IPS-20b (cell line): ENCODE results near the gene ADGRL3.

Experiments
- H3K27ac ChIP-seq: one replicate; pipeline ENCODE4 v1.5.1; 2013; ENCODE audit warnings: low read length
- H3K27me3 ChIP-seq: 2 replicates; pipeline ENCODE4 v1.6.1; 2013; ENCODE audit warnings: mild to moderate bottlenecking, low read length, inconsistent platforms; ENCODE audit not compliant: insufficient read depth
- H3K36me3 ChIP-seq: 2 replicates; pipeline ENCODE4 v1.6.1; 2013; ENCODE audit warnings: low read depth, mild to moderate bottlenecking, inconsistent platforms, low read length, moderate library complexity; ENCODE audit not compliant: insufficient read depth
- H3K4me1 ChIP-seq: 2 replicates; pipeline ENCODE4 v1.6.1; 2013; ENCODE audit warnings: mild to moderate bottlenecking, control low read depth, inconsistent platforms, low read length, moderate library complexity; ENCODE audit not compliant: insufficient read depth
- H3K4me3 ChIP-seq: 2 replicates; pipeline ENCODE4 v1.5.1; 2013; ENCODE audit warnings: mild to moderate bottlenecking, low read length, inconsistent platforms
- H3K9ac ChIP-seq: 2 replicates; pipeline ENCODE4 v1.6.1; 2013; ENCODE audit warnings: low read depth, mild to moderate bottlenecking, inconsistent platforms, low read length, moderate library complexity
- H3K9me3 ChIP-seq: 2 replicates; pipeline ENCODE4 v1.6.1; 2013; ENCODE audit warnings: mild to moderate bottlenecking, low read depth, low read length, inconsistent platforms; ENCODE audit not compliant: insufficient read depth

The ADGRL3 gene

DNA sequence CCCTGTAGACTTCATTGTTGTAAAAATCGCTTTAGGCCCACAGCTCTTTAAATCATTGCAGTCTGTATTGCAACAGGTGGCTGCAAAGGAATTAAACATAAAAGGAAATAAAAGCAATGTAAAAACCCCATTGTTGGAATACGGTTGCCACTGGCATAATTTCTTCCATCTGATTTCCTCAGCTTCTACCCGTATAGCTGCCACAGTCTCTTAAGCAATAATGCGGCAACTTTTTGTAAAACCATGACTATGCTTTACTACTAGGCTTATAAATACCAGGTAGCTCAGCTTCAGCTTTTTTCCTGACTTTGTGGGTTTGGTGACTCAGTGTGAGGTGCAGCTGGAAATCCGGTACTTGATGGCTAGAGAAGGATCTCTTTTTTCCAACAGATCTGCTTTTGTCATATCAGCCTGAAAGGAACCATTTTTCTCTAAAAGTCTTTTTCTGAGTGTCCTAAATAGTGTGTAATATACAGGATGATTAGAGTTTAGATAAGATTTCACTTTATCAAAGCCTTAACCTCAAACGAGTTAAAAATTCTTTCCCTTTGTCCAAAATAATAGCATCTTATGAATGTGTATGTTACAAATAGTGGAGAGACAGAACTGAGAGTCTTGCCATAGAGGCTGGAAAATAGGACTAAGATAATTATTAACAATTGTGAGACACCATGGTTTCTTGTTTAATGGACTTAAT lies 268.0 kb downstream of the ADGRL3 start:
- Histone ChIP-seq H3K36me3 (no peaks in the 10 kb centered on the region), H3K27me3 (no peaks in the 10 kb centered on the region), H3K9me3 (no peaks in the 10 kb centered on the region), H3K9ac (no peak overlapping the region), H3K4me1 (no peaks in the 10 kb centered on the region), H3K27ac (no peak overlapping the region), H3K4me3 (no peak overlapping the region)

DNA sequence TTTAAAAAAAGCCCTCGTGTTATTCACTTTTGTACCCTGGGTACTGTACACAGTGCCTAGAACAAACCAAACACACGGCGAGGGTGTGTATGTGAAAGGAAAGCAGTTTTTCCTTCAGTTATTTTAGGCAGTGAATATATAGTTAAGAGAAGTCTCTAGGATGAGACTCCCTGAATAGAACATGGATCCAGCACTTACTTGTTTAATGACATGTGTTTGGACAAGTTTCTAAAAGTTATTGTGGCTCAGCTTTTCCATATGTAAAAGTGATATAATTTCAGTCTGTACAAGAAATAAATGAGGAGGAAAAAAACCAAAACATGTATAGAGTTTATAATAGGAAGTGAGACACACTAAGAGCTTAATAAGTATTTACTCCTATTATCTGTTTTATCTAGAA lies 273.2 kb downstream of the ADGRL3 start:
- no peaks in the 10 kb centered on the region for H3K4me1 ChIP-seq
- H3K9ac ChIP-seq, result no peak overlapping the region
- no peaks in the 10 kb centered on the region for H3K27me3 ChIP-seq
- no peaks in the 10 kb centered on the region for H3K9me3 ChIP-seq
- H3K36me3 ChIP-seq, result no peaks in the 10 kb centered on the region
- H3K4me3 ChIP-seq, result no peak overlapping the region
- H3K27ac ChIP-seq, result no peak overlapping the region

DNA sequence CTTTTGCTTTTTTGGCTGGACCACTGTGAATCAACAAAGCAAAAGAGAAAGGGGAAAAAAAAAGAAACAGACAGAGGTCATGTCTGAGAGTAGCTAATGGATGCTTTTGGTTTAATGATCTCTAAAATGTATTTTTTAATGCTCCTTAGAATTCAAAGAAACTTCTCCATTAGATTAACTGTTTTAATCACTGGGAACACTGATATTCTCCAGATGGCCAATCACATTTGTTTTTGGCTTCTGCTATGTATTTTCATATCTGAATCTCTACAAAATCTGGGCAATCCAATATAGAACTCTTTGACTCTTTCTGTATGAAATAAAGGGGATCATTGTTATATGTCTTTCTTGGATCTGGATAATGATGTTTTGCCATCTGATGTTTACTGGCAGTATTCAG lies 278.2 kb downstream of the ADGRL3 start:
- no peak overlapping the region for H3K9ac ChIP-seq
- no peaks in the 10 kb centered on the region for H3K27me3 ChIP-seq
- H3K4me1 ChIP-seq, result no peaks in the 10 kb centered on the region
- H3K27ac ChIP-seq, result no peak overlapping the region
- no peak overlapping the region for H3K4me3 ChIP-seq
- H3K36me3 ChIP-seq, result no peaks in the 10 kb centered on the region
- H3K9me3 ChIP-seq, result no peaks in the 10 kb centered on the region

DNA sequence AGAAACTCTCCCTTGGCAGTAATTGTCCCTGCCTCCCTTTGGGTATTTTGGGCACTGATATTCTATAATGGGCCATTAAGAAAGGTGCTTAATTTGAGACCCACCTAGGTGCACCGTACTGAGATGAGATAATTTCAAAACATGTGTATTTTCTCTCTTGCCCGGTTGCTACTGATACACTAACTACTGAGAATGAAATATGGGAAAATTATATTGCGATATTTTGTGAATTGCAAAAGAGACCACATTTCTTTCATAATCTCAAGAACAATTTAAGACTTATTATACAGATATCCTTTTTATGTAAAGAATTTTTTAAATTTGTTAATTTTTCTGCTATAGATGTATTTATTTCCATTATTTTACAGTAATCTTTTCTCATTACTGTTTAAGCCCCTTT lies 284.9 kb downstream of the ADGRL3 start:
- Histone ChIP-seq H3K27me3 (no peaks in the 10 kb centered on the region), H3K9ac (no peak overlapping the region), H3K27ac (no peak overlapping the region), H3K9me3 (no peaks in the 10 kb centered on the region), H3K36me3 (no peaks in the 10 kb centered on the region), H3K4me1 (no peaks in the 10 kb centered on the region; the same call in 1 of the 2 replicates), H3K4me3 (no peak overlapping the region)

DNA sequence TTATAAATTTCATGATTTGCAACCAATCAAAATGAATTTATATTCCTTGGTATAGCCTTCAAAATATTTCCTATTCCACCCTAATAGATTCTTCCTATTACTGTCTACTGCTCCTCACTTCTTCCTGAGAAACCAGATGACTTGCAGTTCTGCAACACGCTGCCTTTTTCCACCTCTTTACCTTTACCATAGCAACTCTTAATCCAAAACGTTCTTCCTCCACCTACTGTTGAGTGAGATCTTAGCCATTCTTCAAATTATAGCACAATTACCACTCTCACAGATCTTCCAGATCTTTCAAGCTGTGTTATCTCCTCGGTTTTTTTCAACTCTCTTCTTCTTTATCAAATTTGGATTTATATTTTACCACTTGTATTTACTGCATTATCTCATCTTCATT lies 289.8 kb downstream of the ADGRL3 start:
- H3K27me3 ChIP-seq, result no peaks in the 10 kb centered on the region
- no peak overlapping the region for H3K4me3 ChIP-seq
- H3K4me1 ChIP-seq, result peaks cover 9% of the 10 kb centered on the region; the same call in 1 of the 2 replicates
- H3K27ac ChIP-seq, result no peak overlapping the region
- H3K9me3 ChIP-seq, result no peaks in the 10 kb centered on the region
- H3K36me3 ChIP-seq, result no peaks in the 10 kb centered on the region
- no peak overlapping the region for H3K9ac ChIP-seq

DNA sequence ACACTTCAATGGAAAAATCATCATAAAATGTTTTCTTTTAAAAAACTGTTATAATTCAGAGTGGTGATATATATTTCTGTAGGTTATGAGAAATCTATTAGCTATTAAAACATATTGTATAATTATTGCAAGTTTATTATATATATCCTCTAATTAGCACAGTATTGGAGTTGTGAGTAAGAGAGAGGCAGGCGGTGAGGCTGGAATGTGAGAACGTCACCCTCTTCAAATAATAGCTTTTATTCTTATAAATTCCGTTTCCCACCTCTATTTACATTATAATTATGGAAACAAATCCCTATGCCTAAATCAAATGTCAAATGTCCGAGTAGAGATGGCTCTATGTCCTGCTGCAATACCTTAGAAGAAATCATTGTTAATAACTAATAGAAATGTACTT lies 292.9 kb downstream of the ADGRL3 start:
- Histone ChIP-seq H3K9me3 (no peaks in the 10 kb centered on the region), H3K27ac (no peak overlapping the region), H3K4me1 (peaks cover 9% of the 10 kb centered on the region; the same call in 1 of the 2 replicates), H3K36me3 (no peaks in the 10 kb centered on the region), H3K9ac (0 out of 2 replicates have a peak overlapping the region, but pooled peaks have one; percentile 8), H3K27me3 (no peaks in the 10 kb centered on the region), H3K4me3 (peak overlapping the region; percentile 18; the same call in 1 of the 2 replicates)

DNA sequence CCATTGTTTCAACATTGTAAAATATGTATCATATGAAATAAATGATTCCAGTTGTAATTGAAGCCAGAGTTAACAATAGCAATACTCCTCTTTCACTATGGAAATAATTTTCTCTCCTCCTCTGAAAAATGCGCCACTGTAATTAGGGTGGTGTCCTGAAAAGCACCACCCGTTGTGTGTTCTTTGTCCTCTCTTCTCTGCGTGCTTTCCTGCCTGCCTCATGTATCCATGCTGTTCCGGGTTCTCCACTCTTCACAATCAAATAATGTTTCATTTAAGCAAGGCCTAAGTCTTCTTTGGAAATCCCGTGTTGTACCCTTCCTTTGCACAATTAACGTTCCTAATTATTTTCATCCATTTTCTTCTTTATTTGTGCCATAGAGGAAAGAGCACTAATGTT lies 293.3 kb downstream of the ADGRL3 start:
- H3K9ac ChIP-seq, result 0 out of 2 replicates have a peak overlapping the region, but pooled peaks have one; percentile 8
- H3K9me3 ChIP-seq, result no peaks in the 10 kb centered on the region
- no peaks in the 10 kb centered on the region for H3K27me3 ChIP-seq
- H3K4me3 ChIP-seq, result peak overlapping the region; percentile 18; the same call in 1 of the 2 replicates
- no peak overlapping the region for H3K27ac ChIP-seq
- H3K4me1 ChIP-seq, result peaks cover 9% of the 10 kb centered on the region; the same call in 1 of the 2 replicates
- H3K36me3 ChIP-seq, result no peaks in the 10 kb centered on the region

DNA sequence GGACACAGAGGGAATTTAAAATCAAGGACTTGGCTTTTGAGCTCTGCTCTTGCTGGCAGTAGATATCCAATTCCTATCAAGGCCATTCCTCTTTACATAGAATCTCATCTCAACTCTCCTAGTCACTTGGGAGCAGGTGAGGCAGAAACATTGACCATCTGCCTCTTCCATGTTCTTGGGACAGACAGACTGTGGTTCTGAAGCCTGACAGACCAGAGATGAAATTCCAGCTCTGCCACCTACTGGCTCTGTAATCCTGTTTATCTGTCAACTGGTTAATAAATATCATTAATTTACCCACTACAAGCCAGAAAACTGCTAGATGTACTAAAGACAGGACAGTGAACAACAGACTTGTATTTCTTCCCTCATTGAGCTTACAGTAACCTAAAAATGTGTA lies 300.8 kb downstream of the ADGRL3 start:
- Histone ChIP-seq H3K36me3 (no peaks in the 10 kb centered on the region), H3K9me3 (no peaks in the 10 kb centered on the region), H3K4me3 (no peak overlapping the region), H3K27ac (no peak overlapping the region), H3K27me3 (no peaks in the 10 kb centered on the region), H3K4me1 (no peaks in the 10 kb centered on the region), H3K9ac (no peak overlapping the region)

DNA sequence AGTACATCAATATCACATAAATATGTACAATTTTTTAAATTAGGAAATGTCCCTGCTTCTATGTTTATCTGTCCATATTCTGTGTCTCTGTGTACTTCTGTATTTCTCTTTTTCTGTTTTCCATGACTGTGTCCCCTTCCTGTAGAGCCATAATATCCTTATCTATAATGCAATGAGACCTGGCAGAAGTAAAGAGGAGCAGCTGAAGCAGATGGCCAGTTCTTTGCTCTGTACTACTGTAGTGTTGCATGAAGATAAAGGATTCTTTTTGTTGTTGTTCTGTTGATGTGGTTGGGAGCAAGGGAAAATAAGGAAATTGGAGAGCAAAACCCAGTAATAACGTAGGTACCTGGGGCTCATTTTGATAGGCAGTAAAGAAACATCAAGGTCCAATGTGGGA lies 301.7 kb downstream of the ADGRL3 start:
- Histone ChIP-seq H3K4me3 (no peak overlapping the region), H3K27ac (no peak overlapping the region), H3K9ac (no peak overlapping the region), H3K9me3 (no peaks in the 10 kb centered on the region), H3K27me3 (no peaks in the 10 kb centered on the region), H3K36me3 (no peaks in the 10 kb centered on the region), H3K4me1 (no peaks in the 10 kb centered on the region)

DNA sequence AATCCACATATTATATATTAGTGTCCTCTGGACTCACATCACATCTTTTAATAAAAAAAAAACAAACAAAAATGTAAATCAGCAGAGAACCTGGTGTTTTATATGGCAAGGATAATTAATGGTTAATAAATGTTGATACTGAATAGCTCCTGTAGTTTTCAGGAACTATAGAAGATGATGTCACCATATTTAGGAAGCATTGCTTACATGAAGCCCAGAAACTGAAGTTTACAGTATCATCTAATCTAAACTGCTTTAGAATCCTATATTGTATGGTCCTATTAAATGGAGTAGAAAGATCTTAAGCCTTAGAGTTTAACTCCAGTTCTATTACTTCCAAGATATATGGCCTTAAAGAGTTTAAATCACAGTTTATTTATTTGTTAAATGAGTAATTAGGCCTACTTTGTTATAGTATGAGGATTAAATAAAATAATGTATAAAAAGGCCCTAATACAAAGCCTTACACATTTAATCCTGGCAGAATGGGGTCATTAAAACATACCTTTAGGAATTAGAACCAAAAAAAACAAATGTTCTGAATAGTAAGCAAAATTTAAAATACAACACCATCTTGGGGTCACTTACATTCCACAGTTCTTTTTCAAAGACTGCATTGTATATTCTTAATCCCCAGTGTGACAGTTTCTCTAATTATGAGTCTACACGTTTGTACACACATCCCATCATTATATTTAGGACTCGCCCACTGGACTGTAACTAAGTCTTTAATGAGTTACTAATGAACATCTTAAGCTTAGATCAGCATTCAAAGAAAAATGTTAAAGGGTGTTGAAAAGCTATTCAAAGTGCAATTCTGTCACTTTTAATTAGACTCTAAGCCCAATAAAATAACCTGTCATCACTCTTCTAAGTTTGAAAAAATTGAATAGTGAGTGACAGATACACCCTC lies 305.9 kb downstream of the ADGRL3 start:
- Histone ChIP-seq H3K27ac (no peak overlapping the region), H3K9ac (no peak overlapping the region), H3K4me1 (no peaks in the 10 kb centered on the region), H3K27me3 (no peaks in the 10 kb centered on the region), H3K4me3 (no peak overlapping the region), H3K9me3 (no peaks in the 10 kb centered on the region; the same call in 1 of the 2 replicates), H3K36me3 (no peaks in the 10 kb centered on the region)

DNA sequence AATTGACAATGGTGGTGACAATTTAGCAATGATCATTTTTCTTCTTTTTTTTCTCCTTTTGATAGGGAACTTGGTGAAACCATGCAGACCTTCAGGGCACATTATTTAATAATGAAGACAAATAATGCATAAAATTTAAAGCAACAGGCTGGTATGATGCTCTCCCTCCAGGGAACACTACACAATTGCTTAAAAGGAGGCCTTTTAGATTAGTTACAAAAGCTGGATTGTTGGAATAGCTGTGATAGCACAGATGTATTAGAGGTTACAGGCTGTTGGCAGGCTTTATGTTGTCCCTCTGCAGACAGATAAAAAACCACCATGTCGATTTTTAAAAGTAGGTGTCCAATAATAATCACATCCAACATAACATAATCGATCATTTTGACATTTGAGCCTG lies 307.0 kb downstream of the ADGRL3 start:
- Histone ChIP-seq H3K27me3 (no peaks in the 10 kb centered on the region), H3K4me3 (no peak overlapping the region), H3K9me3 (no peaks in the 10 kb centered on the region; the same call in none of the 2 replicates), H3K36me3 (no peaks in the 10 kb centered on the region), H3K4me1 (no peaks in the 10 kb centered on the region), H3K27ac (no peak overlapping the region), H3K9ac (no peak overlapping the region)
